Measurements from ENCODE around the gene CFAP99. TPM values are rescaled to one million over a fixed set of nuclear protein-coding genes. Genes with fewer than 3 reads are reported as not detected.
"Not testable (repeated sequence)": the region's sequence is repeated elsewhere in the genome, so short reads cannot be mapped to it uniquely, and the experiment has no call there.

CFAP99 gene
- total and polyA plus RNA-seq, 2 of the 4 experiments (the other 2 are of a cell fraction): not detected

- H3K4me2 ChIP-seq (ENCODE audit: low read depth, low read length); H3K4me3 ChIP-seq (ENCODE audit: insufficient read depth, low read depth, low read length); H2AK9ac ChIP-seq (replicated peaks; ENCODE audit: low read depth, low read length, poor library complexity); H3K79me1 ChIP-seq (ENCODE audit: low read depth in 1 of 2, low read length in 2 of 2); H3K56ac ChIP-seq (ENCODE audit: extremely low read depth, insufficient read depth, low read length); H4K8ac ChIP-seq (ENCODE audit: low read depth in 2 of 2, low read length in 2 of 2); POLR2A ChIA-PET (ENCODE audit: unreplicated experiment); ATAC-seq (ENCODE audit: low read depth); H2BK15ac ChIP-seq (ENCODE audit: low read depth, low read length); H3K9me1 ChIP-seq (ENCODE audit: insufficient read depth, low read length); BruUV-seq (replicated peaks); CTCF ChIA-PET; H4K5ac ChIP-seq (ENCODE audit: low read depth, low read length); H3K36me3 ChIP-seq (ENCODE audit: control insufficient read depth, insufficient read depth, low read length); H2AK5ac ChIP-seq (ENCODE audit: low read depth, low read length); H2AFZ ChIP-seq (replicated peaks; ENCODE audit: low read length, poor library complexity); H3K23ac ChIP-seq (ENCODE audit: low read depth, low read length); H3K9me3 ChIP-seq (ENCODE audit: control insufficient read depth, insufficient read depth, low read length); H3K4me1 ChIP-seq (ENCODE audit: control insufficient read depth, insufficient read depth, low read length); dilution Hi-C loops (cut with HindIII; ENCODE audit: low sequenced_read_pairs, unreplicated experiment); H3K14ac ChIP-seq (replicated peaks; ENCODE audit: low read depth, low read length); H3K27ac ChIP-seq (ENCODE audit: insufficient read depth, low read length); H2BK120ac ChIP-seq (ENCODE audit: low read depth, low read length); H2BK5ac ChIP-seq (ENCODE audit: low read depth, low read length, poor library complexity, severe bottlenecking); H4K20me1 ChIP-seq (ENCODE audit: insufficient read depth, low read length); H3K9ac ChIP-seq (ENCODE audit: low read depth, low read length); H3K4ac ChIP-seq (ENCODE audit: low read depth, low read length); H4K91ac ChIP-seq (ENCODE audit: insufficient read depth, low read depth, low read length); H2BK20ac ChIP-seq (ENCODE audit: low read depth, low read length); intact Hi-C loops (cut with micrococcal nuclease); in situ Hi-C loops (cut with MboI; ENCODE audit: low sequenced_read_pairs); H3K27me3 ChIP-seq (ENCODE audit: control insufficient read depth, insufficient read depth, low read length); H3K18ac ChIP-seq (ENCODE audit: low read depth, low read length): not testable (repeated sequence)
- DNase-seq: peak; percentile 46
- peak; percentile 92 for TF ChIP-seq CEBPB (IDR thresholded peaks at IDR 0.05; ENCODE audit: low read depth, low read length)
- WGBS, 2 experiments (ENCODE audit: extremely low coverage in 2 of 2, insufficient read length in 1 of 2): 100% methylated on average over 2 of the region's 49 CpGs; no CpG with 5 or more reads in 1 of the 2 experiments
These were observed 11.4 kb downstream of the CFAP99 start for GRCh38 chr4:2429945-2430757.

Data from IMR-90 (cell line).